ENCODE data around the gene PSMC4. TPM values are rescaled to one million over a fixed set of nuclear protein-coding genes. Genes with fewer than 3 reads are reported as not detected.

PSMC4 gene
- total RNA-seq, 4 donors from 2014 or later: 68.9 to 91.4 (median 89.2) TPM

- no peak for DNase-seq (ENCODE audit: extremely low spot score)
- H3K4me3 ChIP-seq: no peak overlapping the region
- WGBS: 78% methylated on average over 7 of the region's 7 CpGs
- peaks cover 0 to 30% (median 0%) of the 10 kb centered on the region in 4 donors for H3K27me3 ChIP-seq
- intact Hi-C loops (cut with DNase I): no loop called here
- no peaks in the 10 kb centered on the region for H3K4me1 ChIP-seq
- TF ChIP-seq CTCF (IDR thresholded peaks at IDR 0.05) (no peak), EP300 (IDR thresholded peaks at IDR 0.05) (no peak), POLR2AphosphoS5 (IDR thresholded peaks at IDR 0.05) (no peak), POLR2A (IDR thresholded peaks at IDR 0.05; ENCODE audit: low read depth) (no peak)
- H3K9me3 ChIP-seq: peaks cover 0 to 20% (median 15%) of the 10 kb centered on the region in 4 donors
- H3K36me3 ChIP-seq: no peaks in the 10 kb centered on the region
- H3K27ac ChIP-seq (replicated peaks in 1 of 4): no peak overlapping the region
These were observed 27.4 kb upstream of the PSMC4 start for GRCh38 chr19:39943586-39943985.

GRCh38 chr19:39946532-39946931, 24.4 kb upstream of the PSMC4 start:
- Histone ChIP-seq H3K4me1 (no peaks in the 10 kb centered on the region), H3K4me3 (no peak overlapping the region), H3K27me3 (peaks cover 0 to 35% (median 0%) of the 10 kb centered on the region in 4 donors), H3K27ac (replicated peaks in 1 of 4) (no peak overlapping the region), H3K36me3 (no peaks in the 10 kb centered on the region), H3K9me3 (peaks cover 0 to under 1% (median 0%) of the 10 kb centered on the region in 4 donors)
- TF ChIP-seq CTCF (IDR thresholded peaks at IDR 0.05): no peak
- TF ChIP-seq EP300 (IDR thresholded peaks at IDR 0.05): no peak
- no peak for TF ChIP-seq POLR2A (IDR thresholded peaks at IDR 0.05; ENCODE audit: low read depth)
- no peak for TF ChIP-seq POLR2AphosphoS5 (IDR thresholded peaks at IDR 0.05)
- DNase-seq (ENCODE audit: extremely low spot score): peak; percentile 7
- intact Hi-C loops (cut with DNase I): no loop called here
- 71% methylated on average over 4 of the region's 4 CpGs for WGBS

DNA sequence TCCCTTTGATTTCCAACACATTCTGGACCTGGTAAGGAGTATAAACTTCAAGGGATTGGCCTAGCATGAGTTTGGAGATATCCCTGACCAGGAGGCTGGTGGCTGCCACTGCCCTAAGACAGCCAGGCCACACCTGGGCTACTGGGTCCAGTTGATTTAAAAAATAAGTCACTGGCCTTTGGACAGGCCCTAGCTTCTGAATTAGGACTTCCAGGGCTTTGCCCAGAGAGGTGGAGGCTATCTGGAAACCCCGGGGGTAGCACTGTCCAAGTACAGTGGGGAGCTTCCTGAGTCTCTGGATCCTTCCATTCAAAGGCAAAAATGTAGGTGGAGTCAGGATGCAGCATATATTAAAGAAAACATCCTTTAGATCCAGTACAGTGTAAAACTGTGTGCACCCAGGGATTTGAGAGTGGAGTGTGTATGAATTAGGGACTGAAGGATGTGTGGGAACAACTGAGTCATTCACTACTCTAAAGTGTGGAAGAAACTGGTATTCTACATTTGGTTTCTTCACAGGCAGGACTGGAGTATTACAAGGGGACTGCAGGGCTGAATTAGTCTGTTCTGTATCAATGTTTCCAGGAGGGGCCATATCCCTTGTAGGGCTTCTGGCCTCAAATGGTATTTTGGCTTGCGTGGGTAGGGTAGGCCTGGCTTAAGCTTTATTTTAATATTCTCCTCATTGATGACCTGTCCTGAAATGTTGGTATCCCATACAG, 21.8 kb upstream of the PSMC4 start:
- 73% methylated on average over 2 of the region's 2 CpGs for WGBS
- H3K4me1 ChIP-seq: no peaks in the 10 kb centered on the region
- intact Hi-C loops (cut with DNase I): no loop called here
- peaks cover 0 to 32% (median 0%) of the 10 kb centered on the region in 4 donors for H3K27me3 ChIP-seq
- no peak overlapping the region for H3K27ac ChIP-seq (replicated peaks in 1 of 4)
- H3K4me3 ChIP-seq: no peak overlapping the region
- no peaks in the 10 kb centered on the region for H3K9me3 ChIP-seq
- H3K36me3 ChIP-seq: no peaks in the 10 kb centered on the region
- TF ChIP-seq POLR2AphosphoS5 (IDR thresholded peaks at IDR 0.05): no peak
- no peak for TF ChIP-seq POLR2A (IDR thresholded peaks at IDR 0.05; ENCODE audit: low read depth)
- no peak for TF ChIP-seq EP300 (IDR thresholded peaks at IDR 0.05)
- TF ChIP-seq CTCF (IDR thresholded peaks at IDR 0.05): no peak
- DNase-seq (ENCODE audit: extremely low spot score): peak; percentile 39

- no peaks in the 10 kb centered on the region for H3K9me3 ChIP-seq
- peaks cover 0 to 31% (median 0%) of the 10 kb centered on the region in 4 donors for H3K27me3 ChIP-seq
- H3K36me3 ChIP-seq: no peaks in the 10 kb centered on the region
- no peaks in the 10 kb centered on the region for H3K4me1 ChIP-seq
- no peak overlapping the region for H3K4me3 ChIP-seq
- no peak for DNase-seq (ENCODE audit: extremely low spot score)
- WGBS: 83% methylated on average over 2 of the region's 2 CpGs
- no peak for TF ChIP-seq EP300 (IDR thresholded peaks at IDR 0.05)
- no peak for TF ChIP-seq CTCF (IDR thresholded peaks at IDR 0.05)
- no peak for TF ChIP-seq POLR2AphosphoS5 (IDR thresholded peaks at IDR 0.05)
- TF ChIP-seq POLR2A (IDR thresholded peaks at IDR 0.05; ENCODE audit: low read depth): no peak
- no peak overlapping the region for H3K27ac ChIP-seq (replicated peaks in 1 of 4)
- intact Hi-C loops (cut with DNase I): no loop called here
These were observed 19.8 kb upstream of the PSMC4 start for GRCh38 chr19:39951065-39951650.
